Medulla oblongata (tissue), 1 donor: ENCODE data around the gene LTV1.
"Not testable (repeated sequence)": the region's sequence is repeated elsewhere in the genome, so short reads cannot be mapped to it uniquely, and the experiment has no call there.

Source experiments
- DNase-seq: peaks from one replicate; pipeline ENCODE4 v3.0.0-alpha.2; 2015; ENCODE audit errors: extremely low spot score

LTV1 gene

DNA sequence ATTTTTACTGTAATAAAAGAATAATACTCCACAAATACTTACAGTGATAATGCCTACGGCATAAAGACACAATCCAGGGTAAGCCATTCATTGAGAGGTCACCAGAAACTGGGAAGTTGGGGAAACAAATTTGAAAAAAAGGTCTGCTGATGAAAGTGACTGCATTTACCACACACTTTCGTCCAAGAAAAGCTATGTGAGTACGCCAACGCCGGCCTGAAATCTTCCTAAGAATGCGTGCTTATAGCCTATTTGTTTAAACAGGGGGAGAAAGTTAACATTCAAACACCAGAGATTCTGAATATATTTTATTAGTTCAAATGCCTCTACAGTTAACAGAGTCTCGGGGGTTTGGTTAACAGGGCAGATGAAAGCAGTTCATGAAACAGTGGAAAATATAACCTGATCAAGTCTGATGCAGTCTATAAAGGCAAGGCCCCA, 657 bp upstream of the LTV1 start:
- DNase-seq, result peak; percentile 39

DNA sequence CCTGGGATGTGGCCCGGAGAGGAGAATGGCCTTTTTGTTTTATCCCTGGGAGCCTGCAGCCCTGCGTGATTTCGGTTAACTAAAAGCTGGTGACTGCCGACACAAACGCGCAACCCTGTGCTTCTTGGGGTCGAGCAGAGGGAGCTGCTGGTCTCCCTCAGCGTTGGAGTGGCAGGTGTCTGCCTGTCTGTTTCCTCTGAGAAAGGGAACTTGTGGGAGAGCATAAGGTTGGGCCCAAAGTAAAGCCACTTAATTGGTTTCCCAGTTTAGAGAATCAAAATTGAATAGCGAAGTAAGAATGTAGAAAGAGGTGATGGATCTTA, 500 bp downstream of the LTV1 start:
- no peak for DNase-seq

DNA sequence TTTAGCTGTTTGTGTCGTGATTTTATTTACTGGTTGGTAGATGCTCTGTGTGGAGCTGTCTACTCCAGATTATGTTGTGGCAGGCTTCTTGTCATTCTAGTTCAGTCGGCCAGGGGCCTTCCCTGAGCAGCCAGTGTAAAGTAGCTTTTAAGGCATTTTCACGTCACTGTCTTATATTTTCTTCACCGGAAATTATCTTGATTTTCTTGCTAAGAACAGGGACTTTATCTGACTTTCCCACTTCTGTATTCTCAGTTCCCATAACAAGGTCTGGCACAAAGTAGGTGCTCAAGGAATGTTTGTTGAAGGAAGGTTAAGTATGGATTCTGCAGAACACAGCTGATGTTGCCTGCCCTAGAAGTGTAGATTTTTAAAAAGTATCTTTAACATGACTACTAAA, 868 bp downstream of the LTV1 start:
- DNase-seq, result no peak

DNA sequence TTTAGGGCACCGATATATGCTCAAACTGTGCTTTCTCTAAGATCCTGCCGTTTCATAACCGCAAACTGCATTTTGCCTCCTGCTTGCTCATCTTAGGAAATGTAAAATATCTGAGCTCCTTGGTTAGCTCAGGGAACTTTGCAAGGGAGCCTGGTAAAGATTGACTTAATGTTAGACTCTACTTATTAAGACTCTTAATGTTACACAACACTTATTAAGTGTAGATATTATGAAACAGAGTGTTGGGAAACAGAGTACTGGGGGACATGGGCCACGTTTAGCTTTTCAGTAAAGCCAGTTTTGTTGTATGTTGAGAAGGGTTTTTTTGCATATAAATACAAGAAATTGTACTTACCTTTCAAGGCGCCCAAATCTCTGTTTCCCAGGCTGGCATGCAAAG, 1.9 kb downstream of the LTV1 start:
- DNase-seq, result no peak

DNA sequence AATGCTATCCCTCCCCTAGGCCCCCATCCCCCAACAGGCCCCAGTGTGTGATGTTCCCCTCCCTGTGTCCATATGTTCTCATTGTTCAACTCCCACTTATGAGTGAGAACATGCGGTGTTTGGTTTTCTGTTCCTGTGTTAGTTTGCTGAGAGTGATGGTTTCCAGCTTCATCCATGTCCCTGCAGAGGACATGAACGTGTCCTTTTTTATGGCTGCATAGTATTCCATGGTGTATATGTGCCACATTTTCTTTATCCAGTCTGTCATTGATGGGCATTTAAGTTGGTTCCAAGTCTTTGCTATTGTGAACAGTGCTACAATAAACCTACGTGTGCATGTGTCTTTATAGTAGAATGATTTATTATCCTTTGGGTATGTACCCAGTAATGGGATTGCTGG, 8.6 kb downstream of the LTV1 start:
- not testable (repeated sequence) for DNase-seq

DNA sequence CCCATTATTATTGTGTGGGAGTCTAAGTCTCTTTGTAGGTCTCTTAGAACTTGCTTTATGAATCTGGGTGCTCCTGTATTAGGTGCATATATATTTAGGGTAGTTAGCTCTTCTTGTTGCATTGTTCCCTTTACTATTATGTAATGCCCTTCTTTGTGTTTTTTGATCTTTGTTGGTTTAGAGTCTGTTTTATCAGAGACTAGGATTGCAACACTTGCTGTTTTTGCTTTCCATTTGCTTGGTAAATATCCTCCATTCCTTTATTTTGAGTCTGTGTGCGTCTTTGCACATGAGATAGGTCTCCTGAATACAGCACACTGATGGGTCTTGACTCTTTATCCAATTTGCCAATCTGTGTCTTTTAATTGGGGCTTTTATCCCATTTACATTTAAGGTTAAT, 11.9 kb downstream of the LTV1 start:
- not testable (repeated sequence) for DNase-seq

DNA sequence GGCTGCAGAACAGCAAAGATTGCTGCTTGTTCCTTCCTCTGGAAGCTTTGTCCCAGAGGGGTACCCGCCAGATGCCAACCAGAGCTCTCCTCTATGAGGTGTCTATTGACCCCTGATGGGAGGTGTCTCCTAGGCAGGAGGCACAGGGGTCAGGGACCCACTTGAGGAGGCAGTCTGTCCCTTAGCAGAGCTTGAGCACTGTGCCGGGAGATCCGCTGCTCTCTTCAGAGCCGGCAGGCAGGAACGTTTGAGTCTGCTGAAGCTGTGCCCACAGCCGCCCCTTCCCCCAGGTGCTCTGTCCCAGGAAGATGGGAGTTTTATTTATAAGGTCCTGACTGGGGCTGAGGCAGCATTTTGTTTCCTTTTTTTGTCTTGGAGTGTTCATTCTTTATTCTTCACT, 13.6 kb downstream of the LTV1 start:
- not testable (repeated sequence) for DNase-seq

DNA sequence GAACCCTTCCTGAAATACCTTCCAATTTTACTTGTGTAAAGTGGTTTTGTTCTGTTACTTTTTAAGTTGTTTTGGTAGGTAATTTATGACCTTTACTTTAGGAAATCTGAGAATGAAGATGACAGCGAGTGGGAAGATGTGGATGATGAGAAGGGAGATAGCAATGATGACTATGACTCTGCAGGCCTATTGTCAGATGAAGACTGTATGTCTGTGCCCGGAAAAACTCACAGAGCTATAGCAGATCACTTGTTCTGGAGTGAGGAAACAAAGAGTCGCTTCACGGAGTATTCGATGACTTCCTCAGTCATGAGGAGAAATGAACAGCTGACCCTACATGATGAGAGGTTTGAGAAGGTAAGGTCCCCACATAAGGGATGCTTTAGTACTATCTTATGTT, 14.5 kb downstream of the LTV1 start:
- DNase-seq, result no peak

DNA sequence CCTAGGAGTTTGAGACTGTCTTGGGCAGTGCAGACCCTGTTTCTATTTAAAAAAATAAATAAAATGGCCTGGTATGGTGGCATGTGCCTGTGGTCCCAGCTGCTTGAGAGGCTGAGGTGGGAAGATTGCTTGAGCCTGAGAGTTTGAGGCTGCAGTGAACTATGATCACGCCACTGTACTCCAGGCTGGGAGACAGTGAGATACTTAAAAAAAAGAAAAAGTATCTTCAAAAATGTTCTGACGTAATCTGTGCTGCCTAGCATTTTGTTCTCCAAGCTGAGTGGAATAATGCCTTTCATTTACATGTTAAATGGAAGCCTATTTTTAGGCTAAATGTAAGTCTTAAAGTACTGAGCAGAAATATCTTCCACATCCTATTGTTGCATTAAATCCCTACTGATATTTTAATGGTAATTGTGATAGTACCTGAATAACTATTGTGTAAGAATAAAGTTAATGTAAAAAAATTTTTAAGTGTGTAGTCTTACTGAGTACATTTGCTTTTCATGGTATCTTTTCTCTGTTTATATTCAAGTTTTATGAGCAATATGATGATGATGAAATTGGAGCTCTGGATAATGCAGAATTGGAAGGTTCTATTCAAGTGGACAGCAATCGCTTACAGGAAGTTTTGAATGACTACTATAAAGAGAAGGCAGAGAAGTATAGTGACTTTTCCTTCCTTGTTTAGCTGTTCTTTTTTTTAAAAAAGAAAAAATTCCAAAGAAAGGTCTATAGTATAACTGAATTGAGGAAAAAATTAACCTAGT, 16.9 kb downstream of the LTV1 start:
- DNase-seq, result no peak

DNA sequence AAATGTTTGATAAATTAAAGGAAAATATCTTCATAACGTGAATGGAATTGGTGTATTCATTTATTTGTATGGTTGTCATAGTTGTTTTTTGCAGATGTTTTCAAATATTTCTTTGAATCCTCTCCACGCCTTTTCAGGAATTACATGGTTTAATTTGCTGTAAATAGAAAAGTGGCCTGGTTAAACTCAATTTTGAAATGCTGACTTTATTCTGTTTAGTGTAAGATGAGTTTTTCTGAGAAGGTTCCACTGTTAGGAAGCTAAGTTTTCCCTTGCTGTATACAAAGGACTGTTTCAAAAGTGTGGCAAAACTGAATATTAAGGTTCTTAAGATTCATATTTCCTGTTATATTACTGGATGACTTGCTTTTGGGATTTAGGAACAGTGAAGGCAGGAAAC, 20.6 kb downstream of the LTV1 start:
- DNase-seq, result no peak

DNA sequence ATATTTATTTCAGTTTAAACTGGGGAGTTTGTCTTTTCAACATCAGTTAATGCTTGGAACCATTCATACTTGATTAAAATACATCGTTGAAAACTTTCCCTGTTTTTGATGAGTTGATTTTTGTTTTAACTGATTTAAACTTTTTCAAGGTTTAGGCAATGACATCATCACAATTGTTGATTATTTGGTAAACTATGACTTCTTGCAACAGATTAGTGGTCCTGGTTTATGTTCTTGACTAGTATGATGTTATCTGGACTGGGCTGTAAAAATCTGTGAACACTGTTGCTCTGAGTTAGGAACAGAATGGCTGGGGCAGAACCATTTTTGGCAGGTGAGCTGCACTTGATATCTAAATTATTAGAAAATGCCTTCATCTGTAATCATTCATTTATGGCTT, 21.1 kb downstream of the LTV1 start, which contains the start of gene ZC2HC1B:
TSS of gene ZC2HC1B (plus strand) at position 241 of the 400 bp plus-strand sequence. CDS start at position 307, 66 bp downstream.
- no peak for DNase-seq

DNA sequence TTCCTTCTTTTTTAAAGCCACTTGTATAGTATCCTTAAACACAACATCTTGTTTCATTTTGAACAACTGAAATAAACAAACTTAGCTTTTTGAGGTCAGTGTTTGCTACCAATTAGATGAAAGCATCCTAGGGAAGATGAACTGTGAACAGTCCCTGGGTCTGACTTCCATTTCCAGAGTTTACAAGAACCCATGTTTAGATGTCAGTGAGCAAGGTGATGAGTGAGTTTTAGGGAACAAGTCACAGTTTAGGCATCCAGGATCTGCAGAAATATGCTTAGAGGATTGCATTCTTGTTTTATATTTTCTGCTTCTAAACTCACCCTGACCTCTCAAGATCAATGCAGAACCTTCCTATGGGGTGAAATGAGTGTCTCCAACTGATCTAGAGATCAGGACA, 24.1 kb downstream of the LTV1 start:
- no peak for DNase-seq

DNA sequence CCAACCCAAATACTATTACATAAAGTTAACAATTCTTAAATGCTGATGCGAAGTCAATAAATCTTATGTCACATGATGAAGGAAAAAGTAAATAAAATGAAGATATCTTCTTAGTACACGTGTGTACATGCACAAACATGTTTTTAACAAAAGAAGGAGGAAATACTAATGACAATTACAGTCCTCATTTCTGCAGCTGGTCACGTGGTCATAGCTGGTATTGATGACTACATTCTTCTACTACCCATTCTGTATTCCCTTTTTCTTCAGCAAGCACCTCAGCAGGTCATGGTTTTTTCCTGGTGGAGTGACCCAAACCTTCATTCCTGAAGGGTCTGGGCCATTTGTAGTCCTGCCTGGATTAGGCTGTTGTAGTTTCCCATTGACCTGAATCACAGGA, 25.7 kb downstream of the LTV1 start:
- DNase-seq, result not testable (repeated sequence)

DNA sequence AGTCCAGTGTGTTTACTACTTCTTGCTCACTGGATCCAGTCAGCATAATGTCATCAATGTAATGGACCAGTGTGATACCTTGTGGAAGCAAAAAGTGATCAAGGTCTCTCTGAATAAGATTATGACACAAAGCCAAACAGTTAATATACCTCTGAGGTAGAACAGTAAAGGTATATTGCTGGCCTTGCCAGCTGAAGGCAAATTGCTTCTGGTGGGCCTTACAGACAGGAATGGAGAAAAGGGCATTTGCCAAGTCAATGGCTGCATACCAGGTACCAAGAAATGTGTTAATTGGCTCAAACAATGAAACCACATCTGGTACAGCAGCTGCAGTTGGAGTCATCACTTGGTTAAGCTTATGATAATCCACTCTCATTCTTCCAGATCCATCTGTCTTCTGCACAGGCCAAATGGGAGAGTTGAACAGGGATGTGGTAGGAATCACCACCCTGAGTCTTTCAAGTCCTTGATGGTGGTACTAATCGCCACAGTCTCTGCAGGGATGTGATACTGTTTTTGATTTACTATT, 28.1 kb downstream of the LTV1 start:
- DNase-seq, result not testable (repeated sequence)

DNA sequence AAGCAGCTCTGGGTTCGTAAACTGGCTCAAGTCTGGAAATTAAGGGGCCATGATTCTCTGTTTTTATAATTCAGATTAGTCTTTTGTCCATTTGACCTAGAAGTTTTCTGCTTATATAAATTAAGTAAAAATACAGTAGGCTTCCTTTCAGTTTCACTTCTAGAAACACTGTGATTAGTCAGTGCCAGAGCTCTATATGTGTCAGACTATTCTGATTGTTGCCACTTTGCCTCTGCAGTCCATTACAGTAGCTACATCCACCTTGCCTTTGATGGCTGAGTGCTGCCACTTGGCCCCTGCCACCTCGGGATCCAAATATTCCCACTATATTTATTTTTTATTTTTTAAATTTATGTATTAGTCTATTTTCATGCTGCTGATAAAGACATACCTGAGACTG, 29.1 kb downstream of the LTV1 start:
- DNase-seq, result no peak

DNA sequence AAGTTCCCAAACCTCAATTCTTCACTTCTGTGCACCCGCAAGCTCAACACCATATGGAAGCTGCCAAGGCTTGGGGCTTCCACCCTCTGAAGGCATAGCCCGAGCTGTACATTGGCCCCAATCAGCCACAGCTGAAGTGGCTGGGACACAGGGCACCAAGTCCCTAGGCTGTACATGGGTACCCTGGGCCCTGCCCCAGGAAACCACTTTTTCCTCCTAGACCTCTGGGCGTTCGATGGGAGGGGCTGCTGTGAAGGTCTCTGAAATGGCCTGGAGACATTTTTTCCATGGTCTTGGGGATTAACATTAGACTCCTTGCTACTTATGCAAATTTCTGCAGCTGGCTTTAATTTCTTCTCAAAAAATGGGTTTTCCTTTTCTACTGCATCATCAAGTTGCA, 30.5 kb downstream of the LTV1 start:
- DNase-seq, result not testable (repeated sequence)

DNA sequence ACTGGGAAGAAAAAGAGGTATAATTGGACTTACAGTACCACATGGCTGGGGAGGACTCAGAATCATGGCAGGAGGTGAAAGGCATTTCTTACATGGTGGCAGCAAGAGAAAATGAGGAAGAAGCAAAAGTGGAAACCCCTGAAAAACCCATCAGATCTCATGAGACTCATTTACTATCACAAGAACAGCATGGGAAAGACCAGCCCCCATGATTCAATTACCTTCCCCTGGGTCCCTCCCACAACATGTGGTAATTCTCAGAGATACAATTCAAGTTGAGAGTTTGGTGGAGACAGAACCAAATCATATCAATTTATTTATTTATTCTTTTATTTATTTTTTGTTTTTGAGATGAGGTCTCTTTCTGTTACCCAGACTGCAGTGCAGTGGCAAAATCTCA, 31.4 kb downstream of the LTV1 start:
- DNase-seq, result not testable (repeated sequence)

DNA sequence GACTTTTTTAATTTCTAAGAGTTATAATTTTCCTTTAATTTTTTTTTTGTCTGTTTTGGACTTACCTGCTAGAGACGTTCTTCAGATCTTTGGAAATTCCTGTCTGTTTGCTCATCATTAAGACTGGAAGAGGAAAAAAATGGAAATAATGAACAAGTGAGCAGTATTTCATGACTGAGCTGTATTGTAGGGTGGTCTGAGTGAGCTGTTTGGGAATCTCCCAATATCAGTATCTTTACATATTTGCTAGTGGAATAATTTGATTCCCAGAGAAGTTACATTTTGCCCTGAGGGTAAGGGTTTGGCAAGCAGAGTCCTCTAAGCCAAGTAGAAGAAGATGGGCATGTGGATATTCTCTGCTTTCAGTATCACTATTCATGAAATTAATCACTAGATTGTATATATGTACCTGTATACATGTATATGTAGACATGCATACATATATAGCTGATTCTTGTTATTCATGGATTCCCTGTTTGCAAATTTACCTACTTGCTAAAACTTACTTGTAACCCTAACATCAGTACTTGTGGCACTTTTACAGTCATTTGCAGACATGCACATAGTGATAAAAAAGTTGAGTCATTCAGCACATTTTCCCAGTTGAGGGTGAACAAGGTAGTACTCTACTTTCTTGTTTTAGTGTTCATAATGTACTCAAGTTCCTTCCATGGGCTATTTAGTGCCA, 34.6 kb downstream of the LTV1 start:
- DNase-seq, result no peak

DNA sequence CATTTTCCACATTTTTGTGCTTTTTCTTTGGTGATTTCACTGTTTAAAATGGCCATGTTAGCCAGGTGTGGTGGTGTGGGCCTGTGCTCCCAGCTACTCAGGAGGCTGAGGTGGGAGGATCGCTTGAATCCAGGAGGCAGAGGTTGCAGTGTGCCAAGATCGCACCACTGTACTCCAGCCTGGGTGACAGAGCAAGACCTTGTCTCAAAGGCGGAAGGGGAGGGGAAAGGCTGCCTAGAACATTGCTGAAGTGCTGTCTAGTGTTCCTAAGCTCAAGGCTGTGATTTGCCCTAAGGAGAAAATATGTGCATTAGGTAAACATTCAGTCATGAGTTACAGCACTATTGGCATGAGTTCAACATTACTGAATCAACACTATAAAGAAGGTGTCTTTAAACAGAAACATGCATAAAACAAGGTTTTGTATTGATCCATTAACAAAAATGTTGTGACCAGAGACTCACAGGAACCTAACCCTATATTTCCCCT, 35.2 kb downstream of the LTV1 start:
- no peak for DNase-seq

DNA sequence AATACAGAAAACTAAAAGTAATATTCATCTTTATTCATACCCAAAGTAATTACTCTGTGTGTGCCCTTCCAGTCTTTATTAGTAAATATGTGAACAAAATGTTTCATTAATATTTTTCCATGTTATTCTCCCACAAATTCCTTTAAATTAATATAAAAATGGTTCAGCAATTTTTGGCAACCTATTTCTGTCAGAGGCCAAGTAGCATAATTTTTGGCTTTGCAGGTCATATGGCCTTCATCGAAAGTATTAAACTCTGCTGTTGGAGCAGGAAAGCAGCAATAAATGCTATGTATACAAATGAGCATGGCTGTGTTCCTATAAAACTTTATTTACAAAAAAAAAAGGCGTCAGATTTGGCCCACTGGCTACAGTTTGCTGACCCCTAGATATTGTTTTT, 37.3 kb downstream of the LTV1 start:
- DNase-seq, result no peak

DNA sequence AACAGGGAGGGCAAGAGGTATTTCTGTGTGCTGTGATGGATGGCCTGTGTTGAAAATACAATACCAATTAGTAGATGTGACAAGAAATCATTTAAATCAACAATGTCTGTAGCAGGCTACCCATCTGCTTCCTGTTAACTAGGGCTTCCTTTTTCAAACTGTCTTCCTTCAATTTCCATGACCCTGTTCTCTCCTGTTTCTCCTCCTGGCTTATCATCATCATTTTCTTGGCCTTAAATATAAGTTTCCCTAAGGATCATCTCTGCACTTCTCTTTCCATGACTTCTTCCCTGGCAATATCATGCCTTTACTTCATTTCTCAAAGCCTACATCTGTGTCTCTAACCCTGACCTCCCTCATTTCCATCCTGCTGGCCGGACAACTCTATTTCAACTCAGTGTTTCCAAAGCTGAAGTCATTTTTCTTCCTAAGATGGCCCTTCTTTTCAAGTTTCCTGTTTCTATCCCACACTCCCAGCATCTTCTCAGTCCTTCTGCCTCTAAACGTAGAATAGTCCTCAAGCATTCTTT, 39.3 kb downstream of the LTV1 start:
- DNase-seq, result no peak

DNA sequence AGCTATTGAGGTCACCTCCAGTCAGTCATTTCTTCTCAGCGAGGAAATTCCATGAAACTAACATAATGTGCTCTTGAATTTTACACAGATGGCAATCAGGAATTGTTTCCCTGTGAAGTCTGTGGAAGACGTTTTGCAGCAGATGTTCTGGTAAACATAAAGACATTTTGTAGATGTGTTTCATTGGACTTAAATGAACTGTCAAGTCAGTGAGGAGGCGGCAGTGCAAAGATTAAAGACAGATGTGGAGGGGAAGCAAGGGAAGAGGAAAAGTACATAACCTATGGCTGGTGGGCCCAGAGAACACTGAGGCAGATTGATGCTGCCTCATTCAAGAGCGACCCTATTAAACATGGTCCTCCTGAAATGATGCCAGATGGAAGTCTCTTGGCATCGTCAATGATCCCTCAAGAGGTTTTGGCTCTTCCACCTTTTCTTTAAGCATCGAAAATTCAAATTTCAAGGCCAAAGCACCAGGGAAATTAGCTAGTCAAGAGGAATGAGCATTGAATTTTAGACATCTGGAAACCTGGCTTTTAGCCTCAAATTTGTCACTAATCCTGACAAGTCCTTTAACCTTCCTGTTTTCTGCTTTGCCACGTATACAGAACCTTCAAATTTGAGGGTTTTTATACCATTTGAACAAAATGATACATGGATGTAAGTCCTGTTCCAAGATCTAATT, 41.2 kb downstream of the LTV1 start:
- DNase-seq, result no peak
